ENCODE results near the gene SARNP. TPM values are rescaled to one million over a fixed set of nuclear protein-coding genes. Genes with fewer than 3 reads are reported as not detected.

SARNP gene
- polyA plus RNA-seq, 2 of the 4 experiments (the other 2 are of a cell fraction), result 123 to 198 TPM

DNA sequence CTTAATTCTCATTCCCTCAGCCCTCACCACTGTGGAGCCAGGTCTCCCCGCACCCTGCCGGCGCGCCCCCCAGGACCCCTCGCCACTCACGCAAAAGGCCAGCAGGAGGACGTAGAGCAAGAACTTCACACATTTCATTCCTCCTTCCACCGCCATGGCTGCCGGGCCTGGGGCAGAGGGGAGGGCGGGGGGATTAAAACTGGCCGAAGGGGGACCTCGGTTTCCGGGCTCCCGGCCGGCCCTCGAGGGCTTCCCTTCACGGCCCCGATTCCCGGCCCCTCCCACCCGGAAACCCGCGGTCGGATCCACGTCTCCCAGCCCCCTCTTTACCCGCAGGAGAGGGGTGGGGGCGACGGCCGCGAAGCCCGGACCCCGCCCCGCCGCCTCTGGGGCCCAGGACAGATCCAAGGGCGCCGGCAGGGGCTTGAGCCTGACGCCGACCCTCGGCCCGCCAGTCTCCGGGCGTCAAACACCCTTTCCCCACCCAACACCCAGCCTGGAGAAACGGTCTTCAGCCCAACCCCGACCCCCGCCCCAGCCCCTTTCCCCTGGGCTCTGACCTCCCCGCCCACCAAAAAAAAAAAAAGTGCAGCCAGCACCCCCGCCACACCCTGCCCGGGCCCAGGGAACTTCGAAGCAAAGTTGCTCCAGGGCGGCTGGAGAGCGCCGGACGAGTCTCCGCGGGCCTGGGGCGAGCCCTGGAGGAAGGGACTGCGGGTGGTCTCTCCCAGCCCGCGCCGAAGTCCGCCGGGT is 89.2 kb downstream of the SARNP start:
- H3K4me2 ChIP-seq, result peak overlapping the region; percentile 98
- FAIRE-seq (no peak), DNase-seq (ENCODE audit: low read depth in 1 of 2, low spot score in 1 of 2) (peak; percentile 39 to 60), ATAC-seq (peak; percentile 35 to 36)
- peaks cover 40% of the 10 kb centered on the region for H3K4me1 ChIP-seq
- no peaks in the 10 kb centered on the region for H3K9me3 ChIP-seq
- POLR2A ChIA-PET, result interaction anchor here (0.9 to 2.4 kb wide), 7 partner anchors 10 to 246 kb away, joined by 3 to 18 read pairs (median 6); partner anchors contain the start of genes BLOC1S1, ORMDL2, RAB5B and SARNP
- peak overlapping the region; percentile 97 for H3K27ac ChIP-seq
- CTCF ChIA-PET, result interaction anchor here (1.0 to 3.9 kb wide), 6 partner anchors 8 to 212 kb away, joined by 3 to 58 read pairs (median 5); partner anchors contain the start of genes GDF11 and RDH5
- peak overlapping the region; percentile 76 for H3K4me3 ChIP-seq
- WGBS (ENCODE audit: missing lambda C conversion rate), result 1% methylated on average over 20 of the region's 61 CpGs
- peak; percentile 42 for TF ChIP-seq PHF8 (IDR thresholded peaks at IDR 0.05; ENCODE audit: borderline replicate concordance, low read depth)
- no peak for TF ChIP-seq CHD2 (IDR thresholded peaks at IDR 0.05; ENCODE audit: low read length, partially characterized antibody)
- TF ChIP-seq FOSB (CRISPR knock-in tag; IDR thresholded peaks at IDR 0.05), result 0 out of 2 replicates have a peak, but pooled peaks have one; percentile 56
- TF ChIP-seq, protein P1, sequence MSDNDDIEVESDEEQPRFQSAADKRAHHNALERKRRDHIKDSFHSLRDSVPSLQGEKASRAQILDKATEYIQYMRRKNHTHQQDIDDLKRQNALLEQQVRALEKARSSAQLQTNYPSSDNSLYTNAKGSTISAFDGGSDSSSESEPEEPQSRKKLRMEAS (IDR thresholded peaks at IDR 0.05), result peak; percentile 20; the same call in 1 of the 2 replicates

DNA sequence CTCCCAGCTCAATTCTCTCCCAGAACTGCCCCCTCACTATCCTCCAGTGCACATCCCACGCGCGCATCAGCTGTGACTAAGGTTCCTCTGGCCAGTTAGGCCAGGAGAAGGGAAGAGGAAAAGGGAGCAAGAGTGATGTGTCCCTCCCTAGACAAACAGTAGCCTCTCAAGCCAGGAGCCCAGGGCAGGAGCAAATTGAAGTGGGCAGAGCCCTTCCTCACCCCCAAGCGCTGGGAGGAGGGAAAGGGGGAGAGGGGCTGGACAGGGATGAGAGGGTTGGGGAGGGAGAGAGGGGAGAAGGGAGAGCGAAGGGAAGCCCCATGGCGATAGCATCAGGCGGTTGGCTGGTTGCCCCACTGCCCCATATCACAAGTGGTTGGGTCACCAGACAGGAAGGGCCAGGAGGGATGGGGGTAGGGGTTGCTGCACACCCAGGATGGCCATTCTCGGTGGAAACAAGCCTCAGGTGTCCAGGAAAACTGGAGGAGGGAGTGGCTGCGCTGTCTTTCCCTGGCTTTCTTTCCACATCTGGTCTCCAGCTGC is 89.8 kb downstream of the SARNP start:
- FAIRE-seq (no peak), DNase-seq (ENCODE audit: low read depth in 1 of 2, low spot score in 1 of 2) (peak; percentile 41 to 46), ATAC-seq (peak in 1 of 2 experiments; percentile 5; a peak in 3 of 6 replicates)
- Histone ChIP-seq H3K4me3 (peak overlapping the region; percentile 76), H3K4me1 (peaks cover 40% of the 10 kb centered on the region), H3K4me2 (peak overlapping the region; percentile 98), H3K9me3 (no peaks in the 10 kb centered on the region), H3K27ac (peak overlapping the region; percentile 97)
- no peak for TF ChIP-seq CBX8 (IDR thresholded peaks at IDR 0.05)
- TF ChIP-seq, protein P2, sequence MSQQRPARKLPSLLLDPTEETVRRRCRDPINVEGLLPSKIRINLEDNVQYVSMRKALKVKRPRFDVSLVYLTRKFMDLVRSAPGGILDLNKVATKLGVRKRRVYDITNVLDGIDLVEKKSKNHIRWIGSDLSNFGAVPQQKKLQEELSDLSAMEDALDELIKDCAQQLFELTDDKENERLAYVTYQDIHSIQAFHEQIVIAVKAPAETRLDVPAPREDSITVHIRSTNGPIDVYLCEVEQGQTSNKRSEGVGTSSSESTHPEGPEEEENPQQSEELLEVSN (IDR thresholded peaks at IDR 0.05; ENCODE audit: borderline replicate concordance, low read depth), result no peak
- TF ChIP-seq MAFK (IDR thresholded peaks at IDR 0.05; ENCODE audit: partially characterized antibody), result no peak
- TF ChIP-seq FOSB (CRISPR knock-in tag; IDR thresholded peaks at IDR 0.05), result no peak
- TF ChIP-seq MYC (IDR thresholded peaks at IDR 0.05; ENCODE audit: borderline replicate concordance, low read length), result no peak
- TF ChIP-seq FOSL2 (IDR thresholded peaks at IDR 0.05), result no peak
- no peak for TF ChIP-seq FOSL2 (CRISPR knock-in tag; IDR thresholded peaks at IDR 0.05)
- TF ChIP-seq ZC3H11A (IDR thresholded peaks at IDR 0.05), result no peak
- TF ChIP-seq KDM5A (IDR thresholded peaks at IDR 0.05), result no peak
- TF ChIP-seq, protein P3, sequence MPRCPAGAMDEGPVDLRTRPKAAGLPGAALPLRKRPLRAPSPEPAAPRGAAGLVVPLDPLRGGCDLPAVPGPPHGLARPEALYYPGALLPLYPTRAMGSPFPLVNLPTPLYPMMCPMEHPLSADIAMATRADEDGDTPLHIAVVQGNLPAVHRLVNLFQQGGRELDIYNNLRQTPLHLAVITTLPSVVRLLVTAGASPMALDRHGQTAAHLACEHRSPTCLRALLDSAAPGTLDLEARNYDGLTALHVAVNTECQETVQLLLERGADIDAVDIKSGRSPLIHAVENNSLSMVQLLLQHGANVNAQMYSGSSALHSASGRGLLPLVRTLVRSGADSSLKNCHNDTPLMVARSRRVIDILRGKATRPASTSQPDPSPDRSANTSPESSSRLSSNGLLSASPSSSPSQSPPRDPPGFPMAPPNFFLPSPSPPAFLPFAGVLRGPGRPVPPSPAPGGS (IDR thresholded peaks at IDR 0.05), result 0 out of 3 replicates have a peak, but pooled peaks have one; percentile 22
- TF ChIP-seq POLR2A (IDR thresholded peaks at IDR 0.05; ENCODE audit: low read length), result peak; percentile 22; the same call in 1 of the 2 replicates
- ChIA-PET POLR2A (no interaction called here), CTCF (interaction anchor here (0.6 to 3.9 kb wide), 2 partner anchors 10 to 72 kb away, joined by 3 to 58 read pairs; no protein-coding TSS in a partner anchor)
- 1% methylated on average over 8 of the region's 9 CpGs for WGBS (ENCODE audit: missing lambda C conversion rate)

DNA sequence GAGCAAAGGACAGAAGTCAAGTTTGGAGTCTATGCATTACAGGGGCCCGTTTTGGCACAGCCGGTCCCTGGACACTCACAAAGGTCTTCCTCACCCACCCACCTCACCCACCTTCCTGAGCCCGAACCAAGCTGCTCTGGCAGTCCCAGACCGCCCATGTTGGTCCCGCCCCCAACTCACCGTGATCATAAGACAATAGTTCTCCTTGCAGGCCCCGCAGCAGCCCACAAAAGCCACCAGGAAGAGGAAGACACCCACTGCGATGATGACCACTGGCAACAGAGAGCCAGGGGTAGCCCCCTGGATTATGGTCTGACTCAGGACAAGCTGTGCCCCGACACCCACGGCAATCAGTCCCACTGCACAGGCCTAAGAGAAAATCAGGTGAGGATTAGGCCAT is 90.6 kb downstream of the SARNP start:
- Histone ChIP-seq H3K27ac (peak overlapping the region; percentile 97), H3K4me1 (peaks cover 40% of the 10 kb centered on the region), H3K4me2 (peak overlapping the region; percentile 98), H3K9me3 (no peaks in the 10 kb centered on the region), H3K4me3 (peak overlapping the region; percentile 76)
- ATAC-seq (no peak), DNase-seq (ENCODE audit: low read depth in 1 of 2, low spot score in 1 of 2) (no peak), FAIRE-seq (no peak)
- CTCF ChIA-PET, result interaction anchor here (0.6 to 3.9 kb wide), 2 partner anchors 11 to 72 kb away, joined by 3 to 58 read pairs; no protein-coding TSS in a partner anchor
- POLR2A ChIA-PET, result no interaction called here
- TF ChIP-seq ESRRA (IDR thresholded peaks at IDR 0.05; ENCODE audit: borderline replicate concordance, low read length) (no peak), RFX5 (IDR thresholded peaks at IDR 0.05) (no peak), EHMT2 (IDR thresholded peaks at IDR 0.05; ENCODE audit: low read depth) (no peak), NR3C1 (IDR thresholded peaks at IDR 0.05) (no peak), RCOR1 (IDR thresholded peaks at IDR 0.05; ENCODE audit: low read depth, low read length) (no peak), TFCP2L1 (CRISPR knock-in tag; IDR thresholded peaks at IDR 0.05) (no peak), CEBPB (IDR thresholded peaks at IDR 0.05) (no peak), EP300 (IDR thresholded peaks at IDR 0.05) (no peak), NPAS2 (CRISPR knock-in tag; IDR thresholded peaks at IDR 0.05; ENCODE audit: borderline replicate concordance) (no peak)
- 81% methylated on average over 10 of the region's 10 CpGs for WGBS (ENCODE audit: missing lambda C conversion rate)
